NCI-H2081 (cell line): ENCODE data around the gene SLIT1.

Source experiments
- DNase-seq, 2 experiments: peaks; one replicate each; lab custom pipeline; 2025; lab: John Stamatoyannopoulos, UW

The SLIT1 gene

DNA sequence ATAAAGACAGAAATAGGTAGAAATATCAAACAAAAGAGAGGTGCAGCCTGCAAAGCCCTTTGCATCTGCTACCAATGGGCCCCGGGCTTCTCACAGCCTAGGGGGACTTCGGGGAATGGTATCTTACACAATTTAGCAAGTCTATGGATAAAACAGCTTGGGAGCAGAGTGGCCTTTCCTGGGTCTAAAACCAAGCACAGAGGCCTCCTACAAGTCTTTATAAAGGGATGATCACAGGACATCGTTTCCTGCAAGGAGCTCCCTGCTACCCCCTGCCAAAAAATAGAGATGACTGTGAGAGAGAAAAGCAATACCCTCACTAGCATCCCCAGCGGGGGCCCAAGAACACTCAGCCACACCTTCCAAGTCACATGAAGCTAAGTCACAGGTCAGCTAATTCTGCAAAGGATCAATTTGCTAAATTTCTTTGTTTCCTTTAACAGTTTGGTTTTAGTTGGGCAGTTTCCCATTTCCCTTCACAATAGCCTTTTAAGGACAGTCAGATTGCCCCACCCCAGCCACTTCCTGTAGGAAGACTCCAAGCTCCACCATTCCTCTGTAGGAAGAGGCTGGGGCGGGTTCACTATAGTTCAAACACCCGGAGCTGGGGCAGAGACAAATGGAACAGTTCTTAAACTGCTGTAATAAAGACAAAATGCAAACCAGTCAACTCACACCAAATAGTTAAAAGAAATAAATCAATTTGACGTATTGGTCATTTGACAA, 105.5 kb downstream of the SLIT1 start:
- no peak for DNase-seq

- DNase-seq: no peak
These were observed 106.3 kb downstream of the SLIT1 start for GRCh38 chr10:97079448-97079847.

GRCh38 chr10:97078938-97079445, 106.8 kb downstream of the SLIT1 start:
- no peak for DNase-seq

GRCh38 chr10:97078261-97078937, 107.4 kb downstream of the SLIT1 start:
- no peak for DNase-seq

- no peak for DNase-seq
These were observed 109.0 kb downstream of the SLIT1 start for GRCh38 chr10:97076781-97077180.

DNA sequence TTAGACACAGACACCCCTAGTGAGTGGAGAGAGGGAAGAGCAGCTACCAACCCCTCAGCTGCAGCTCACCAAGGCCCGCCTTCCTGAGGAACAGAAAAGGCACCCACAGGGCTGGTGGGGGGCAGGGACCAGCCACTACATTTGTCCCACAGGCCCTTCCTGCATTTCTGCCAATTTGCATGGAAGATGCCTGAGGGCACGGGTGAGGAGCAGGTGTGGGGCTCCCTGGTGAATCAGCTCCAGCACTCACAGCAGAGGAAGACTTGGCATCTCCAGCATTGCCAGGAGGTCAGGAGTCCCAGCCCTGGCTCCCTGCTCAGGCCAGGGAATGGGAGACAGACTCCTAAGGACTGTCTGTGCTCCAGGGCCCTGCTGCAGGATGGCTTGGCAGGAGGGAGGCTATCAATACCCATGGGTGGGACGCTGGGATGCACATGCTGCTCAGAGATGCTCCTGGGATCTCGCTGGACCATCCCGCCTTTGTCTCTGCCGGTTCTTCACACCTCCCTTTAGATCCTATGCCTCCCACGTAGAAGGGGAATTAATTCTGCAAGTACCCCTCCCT, 109.7 kb downstream of the SLIT1 start:
- no peak for DNase-seq

GRCh38 chr10:97075421-97075820, 110.3 kb downstream of the SLIT1 start:
- DNase-seq: no peak

- no peak for DNase-seq
These were observed 111.3 kb downstream of the SLIT1 start for GRCh38 chr10:97074256-97075145.

GRCh38 chr10:97072851-97073665, 112.7 kb downstream of the SLIT1 start:
- peak; percentile 57 to 62 for DNase-seq

- DNase-seq: no peak
These were observed 114.3 kb downstream of the SLIT1 start for GRCh38 chr10:97071496-97071895.

GRCh38 chr10:97069576-97070362, 116.0 kb downstream of the SLIT1 start:
- DNase-seq: no peak

DNA sequence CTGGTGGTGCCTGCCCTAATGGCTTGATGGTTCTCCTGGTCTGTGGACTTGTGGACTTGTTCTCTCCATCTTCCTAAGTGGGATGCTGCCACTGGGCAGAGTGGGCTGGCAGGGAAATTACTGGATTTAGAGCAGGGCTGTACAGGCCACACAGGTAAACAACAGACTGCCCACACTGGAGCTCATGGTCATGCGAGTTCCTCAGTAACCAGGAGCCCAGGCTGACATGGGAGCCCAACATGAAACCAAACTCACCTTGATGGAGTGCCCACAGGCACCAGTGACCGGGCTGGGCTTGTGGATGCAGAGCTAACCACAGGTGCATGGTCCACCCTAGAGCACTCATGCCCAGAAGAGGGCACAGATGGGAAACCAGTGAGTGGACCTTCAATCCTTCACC, 116.7 kb downstream of the SLIT1 start:
- no peak for DNase-seq

DNA sequence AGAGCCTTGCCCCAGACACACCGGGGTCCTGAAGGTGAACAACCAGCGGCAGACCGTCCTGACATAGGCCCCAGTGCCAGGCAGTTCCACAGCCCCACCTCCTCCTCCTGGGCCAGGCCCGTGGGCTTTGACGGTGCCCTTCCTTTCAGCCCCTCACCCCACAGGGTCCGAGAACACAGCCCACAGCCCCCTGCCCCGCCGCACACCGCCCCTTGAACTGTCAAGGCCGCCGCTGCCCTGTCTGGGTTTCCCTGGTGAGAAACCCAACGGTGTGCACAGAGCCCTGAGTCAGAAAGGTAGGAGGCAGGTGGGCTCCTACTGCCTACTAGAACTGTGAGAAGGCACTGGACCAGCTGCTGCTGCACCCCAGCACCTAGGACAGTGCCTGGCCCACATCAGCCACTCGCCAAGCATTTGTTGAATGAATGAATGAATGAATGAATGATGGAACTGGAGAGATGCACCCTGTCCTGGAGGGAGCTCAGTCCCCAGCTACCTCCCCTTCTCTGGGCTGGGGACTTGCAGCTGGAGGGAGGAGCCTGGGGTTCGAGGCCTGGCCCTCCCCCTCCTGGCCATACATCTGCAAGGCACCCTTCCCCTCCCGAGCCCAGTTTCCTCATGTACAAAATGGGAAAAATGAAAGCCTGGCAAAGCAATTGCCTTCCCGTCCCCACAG, 117.9 kb downstream of the SLIT1 start:
- DNase-seq: no peak

GRCh38 chr10:97066877-97067555, 118.7 kb downstream of the SLIT1 start:
- no peak for DNase-seq

DNA sequence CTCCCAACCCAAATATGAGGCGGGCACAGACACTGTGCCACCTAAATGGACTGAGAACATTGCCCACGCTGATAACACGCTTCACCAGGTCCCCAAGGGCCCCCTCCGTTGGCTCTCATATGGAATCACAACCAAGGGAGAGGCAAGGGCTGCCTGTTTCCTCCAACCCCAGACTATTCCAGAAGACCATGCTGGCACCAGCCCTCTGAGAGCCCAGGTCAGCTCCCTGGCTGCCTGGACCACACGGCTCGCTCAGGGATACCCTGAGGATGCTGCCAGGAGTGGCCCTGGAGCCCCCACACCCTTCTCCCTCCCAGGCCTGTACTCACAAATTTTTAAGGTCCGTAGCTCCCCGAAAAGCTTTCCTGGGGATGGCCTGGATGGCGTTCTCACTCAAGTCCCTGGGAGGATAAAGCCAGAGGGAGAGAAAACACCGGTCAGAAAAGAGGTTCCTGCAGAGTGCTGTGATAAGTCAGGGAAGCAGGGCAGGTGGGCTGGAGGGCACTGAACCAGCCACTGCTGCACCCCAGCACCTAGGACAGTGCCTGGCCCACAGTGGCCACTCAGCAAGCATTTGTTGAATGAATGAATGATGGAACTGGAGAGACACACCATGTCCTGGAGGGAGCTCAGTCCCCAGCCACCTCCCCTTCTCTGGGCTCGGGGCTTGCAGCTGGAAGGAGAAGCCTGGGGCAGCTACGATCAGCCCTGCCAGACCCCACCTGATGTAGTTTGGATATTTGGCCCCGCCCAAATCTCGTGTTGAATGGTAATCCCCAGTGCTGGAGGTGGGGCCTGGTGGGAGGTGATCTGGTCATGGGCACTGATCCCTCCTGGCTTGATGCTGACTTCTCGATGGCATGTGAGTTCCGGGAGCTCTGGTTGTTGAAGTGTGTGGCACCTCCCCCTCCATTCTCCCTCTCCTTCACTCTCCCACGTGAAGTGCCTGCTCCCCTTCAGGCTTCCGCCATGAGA, 119.8 kb downstream of the SLIT1 start:
- DNase-seq: no peak

DNA sequence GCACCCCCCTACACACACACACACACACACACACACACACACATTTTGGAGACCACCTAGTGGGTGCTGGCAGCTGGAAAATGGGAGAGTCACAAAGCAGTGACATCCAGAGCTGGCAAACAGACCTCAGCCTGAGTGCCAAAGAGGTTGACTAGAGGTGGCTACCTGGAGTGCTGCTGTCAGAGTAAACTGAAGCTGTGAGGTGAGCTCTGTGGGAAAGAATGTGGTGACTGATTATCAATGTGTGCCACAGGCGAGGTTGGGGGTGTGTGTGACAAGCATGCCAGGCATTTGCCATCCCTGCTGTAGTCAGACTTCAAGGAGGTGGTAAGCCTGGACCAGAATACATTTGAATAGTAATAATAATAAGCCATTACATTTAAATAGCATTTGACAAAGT, 120.6 kb downstream of the SLIT1 start:
- peak; percentile 31 to 63 for DNase-seq

- DNase-seq: no peak
These were observed 121.5 kb downstream of the SLIT1 start for GRCh38 chr10:97063983-97064837.
